Neural progenitor cell (in vitro differentiated cells): ENCODE results near the gene RPS6KA5. TPM values are rescaled to one million over a fixed set of nuclear protein-coding genes. Genes with fewer than 3 reads are reported as not detected.

Source experiments
- DNase-seq: peaks from one replicate; pipeline ENCODE4 v3.0.0-alpha.2; 2016; ENCODE audit warnings: low spot score
- H2AFZ ChIP-seq: fragments of 200-600 bp; sonication (generic); replicated peaks from 2 replicates; pipeline ENCODE4 v1.6.1; 2016; ENCODE audit warnings: antibody characterized with exemption
- H3F3A ChIP-seq: fragments of 200-600 bp; sonication (generic); 2 replicates; pipeline ENCODE4 v1.6.1; 2016; ENCODE audit warnings: antibody characterized with exemption, low read depth
- H3K27ac ChIP-seq: fragments of 200-600 bp; sonication (generic); 2 replicates; pipeline ENCODE4 v1.5.1; 2016; ENCODE audit warnings: mild to moderate bottlenecking
- H3K27me3 ChIP-seq: fragments of 200-600 bp; sonication (generic); 2 replicates; pipeline ENCODE4 v1.6.1; 2016; ENCODE audit warnings: mild to moderate bottlenecking, moderate library complexity
- H3K36me3 ChIP-seq: fragments of 200-600 bp; sonication (generic); 2 replicates; pipeline ENCODE4 v1.5.1; 2016
- H3K4me1 ChIP-seq: fragments of 200-600 bp; sonication (generic); 2 replicates; pipeline ENCODE4 v1.6.1; 2016; ENCODE audit warnings: mixed run types
- H3K4me2 ChIP-seq: fragments of 200-600 bp; sonication (generic); 2 replicates; pipeline ENCODE4 v1.6.1; 2016
- H3K4me3 ChIP-seq: fragments of 200-600 bp; sonication (generic); 2 replicates; pipeline ENCODE4 v1.5.1; 2016
- H3K79me2 ChIP-seq: fragments of 200-600 bp; sonication (generic); 2 replicates; pipeline ENCODE4 v1.6.1; 2016; ENCODE audit warnings: low read depth
- H3K9ac ChIP-seq: fragments of 200-600 bp; sonication (generic); 2 replicates; pipeline ENCODE4 v1.6.1; 2016
- H3K9me3 ChIP-seq: fragments of 200-600 bp; sonication (generic); 2 replicates; pipeline ENCODE4 v1.5.1; 2016; ENCODE audit warnings: low read depth
- H4K20me1 ChIP-seq: fragments of 200-600 bp; sonication (generic); 2 replicates; pipeline ENCODE4 v1.6.1; 2016; ENCODE audit warnings: low read depth
- H3K27ac Mint-ChIP-seq: 3 replicates; pipeline ENCODE4 v1.8.0; 2021; ENCODE audit warnings: mixed read lengths
- H3K27me3 Mint-ChIP-seq: 2 replicates; pipeline ENCODE4 v1.8.0; 2022; ENCODE audit warnings: low read depth, mild to moderate bottlenecking, inconsistent platforms, moderate library complexity, mixed read lengths; ENCODE audit not compliant: insufficient read depth
- H3K36me3 Mint-ChIP-seq: 3 replicates; pipeline ENCODE4 v1.8.0; 2021; ENCODE audit warnings: mixed read lengths
- H3K4me1 Mint-ChIP-seq: 3 replicates; pipeline ENCODE4 v1.8.0; 2021; ENCODE audit warnings: mixed read lengths
- H3K4me3 Mint-ChIP-seq: 3 replicates; pipeline ENCODE4 v1.8.0; 2021; ENCODE audit warnings: mild to moderate bottlenecking, moderate library complexity, mixed read lengths
- H3K9me3 Mint-ChIP-seq: 3 replicates; pipeline ENCODE4 v1.8.0; 2020; ENCODE audit warnings: mixed read lengths
- CTCF ChIP-seq: fragments of 200-600 bp; sonication (generic); IDR thresholded peaks from 2 replicates; pipeline ENCODE4 v1.5.1; 2017; ENCODE audit warnings: antibody characterized with exemption, mild to moderate bottlenecking
- EZH2 ChIP-seq: fragments of 200-600 bp; sonication (generic); IDR thresholded peaks from 2 replicates; pipeline ENCODE4 v1.6.1; 2017; ENCODE audit warnings: antibody characterized with exemption, mild to moderate bottlenecking, moderate library complexity
- EZH2phosphoT487 ChIP-seq: fragments of 200-600 bp; sonication (generic); IDR thresholded peaks from 2 replicates; pipeline ENCODE4 v1.6.1; 2017; ENCODE audit warnings: antibody characterized with exemption
- total RNA-seq: library from RNA; depleted of rRNA; stranded (reverse); fragments of >200 nt; gene quantifications from 2 replicates; pipeline ENCODE4 v1.2.3, GENCODE V29; 2015; ENCODE audit warnings: low replicate concordance

Gene RPS6KA5
- total RNA-seq, 1 donor from 2014 or later, result 8.3 TPM

GRCh38 chr14:90853116-90853515, 207.3 kb downstream of the RPS6KA5 start:
- Mint-ChIP-seq H3K9me3 (no peaks in the 10 kb centered on the region), H3K4me3 (no peak overlapping the region), H3K27ac (no peak overlapping the region), H3K27me3 (no peaks in the 10 kb centered on the region), H3K4me1 (peaks cover 8% of the 10 kb centered on the region), H3K36me3 (no peaks in the 10 kb centered on the region)
- H3K9me3 ChIP-seq, result no peaks in the 10 kb centered on the region
- H3K4me2 ChIP-seq, result no peak overlapping the region
- no peak for DNase-seq
- no peaks in the 10 kb centered on the region for H3K4me1 ChIP-seq
- TF ChIP-seq CTCF, result no peak
- TF ChIP-seq EZH2phosphoT487, result no peak
- TF ChIP-seq EZH2, result no peak
- no peaks in the 10 kb centered on the region for H3K79me2 ChIP-seq
- no peak overlapping the region for H3K27ac ChIP-seq
- H3K4me3 ChIP-seq, result no peak overlapping the region
- H3K27me3 ChIP-seq, result no peaks in the 10 kb centered on the region
- no peaks in the 10 kb centered on the region for H3K36me3 ChIP-seq
- H3F3A ChIP-seq, result no peaks in the 10 kb centered on the region
- no peak overlapping the region for H2AFZ ChIP-seq
- no peak overlapping the region for H3K9ac ChIP-seq
- no peaks in the 10 kb centered on the region for H4K20me1 ChIP-seq

GRCh38 chr14:90851327-90852036, 209.0 kb downstream of the RPS6KA5 start:
- no peaks in the 10 kb centered on the region for H3K4me1 ChIP-seq
- peaks cover 8% of the 10 kb centered on the region for H3K4me1 Mint-ChIP-seq
- H3K27ac ChIP-seq, result no peak overlapping the region
- no peaks in the 10 kb centered on the region for H3K9me3 ChIP-seq
- H3K36me3 Mint-ChIP-seq, result no peaks in the 10 kb centered on the region
- no peak overlapping the region for H3K4me2 ChIP-seq
- H2AFZ ChIP-seq, result no peak overlapping the region
- H3K36me3 ChIP-seq, result no peaks in the 10 kb centered on the region
- no peak overlapping the region for H3K27ac Mint-ChIP-seq
- TF ChIP-seq EZH2phosphoT487, result no peak
- TF ChIP-seq EZH2, result no peak
- TF ChIP-seq CTCF, result no peak
- no peaks in the 10 kb centered on the region for H3K9me3 Mint-ChIP-seq
- DNase-seq, result no peak
- H3K27me3 ChIP-seq, result no peaks in the 10 kb centered on the region
- no peak overlapping the region for H3K9ac ChIP-seq
- no peaks in the 10 kb centered on the region for H3F3A ChIP-seq
- H4K20me1 ChIP-seq, result no peaks in the 10 kb centered on the region
- H3K79me2 ChIP-seq, result no peaks in the 10 kb centered on the region
- no peak overlapping the region for H3K4me3 ChIP-seq
- H3K4me3 Mint-ChIP-seq, result no peak overlapping the region
- H3K27me3 Mint-ChIP-seq, result no peaks in the 10 kb centered on the region

GRCh38 chr14:90850487-90850886, 210.0 kb downstream of the RPS6KA5 start:
- no peaks in the 10 kb centered on the region for H4K20me1 ChIP-seq
- H3K4me3 ChIP-seq, result no peak overlapping the region
- no peaks in the 10 kb centered on the region for H3K79me2 ChIP-seq
- Mint-ChIP-seq H3K27ac (no peak overlapping the region), H3K36me3 (no peaks in the 10 kb centered on the region), H3K4me3 (no peak overlapping the region), H3K27me3 (no peaks in the 10 kb centered on the region), H3K9me3 (no peaks in the 10 kb centered on the region), H3K4me1 (peaks cover 8% of the 10 kb centered on the region)
- no peaks in the 10 kb centered on the region for H3K36me3 ChIP-seq
- H3K27ac ChIP-seq, result no peak overlapping the region
- H3K4me2 ChIP-seq, result no peak overlapping the region
- no peaks in the 10 kb centered on the region for H3K9me3 ChIP-seq
- no peak overlapping the region for H2AFZ ChIP-seq
- no peaks in the 10 kb centered on the region for H3F3A ChIP-seq
- no peaks in the 10 kb centered on the region for H3K4me1 ChIP-seq
- H3K9ac ChIP-seq, result no peak overlapping the region
- TF ChIP-seq EZH2, result no peak
- H3K27me3 ChIP-seq, result no peaks in the 10 kb centered on the region
- no peak for DNase-seq

- Histone ChIP-seq H3F3A (no peaks in the 10 kb centered on the region), H3K9ac (no peak overlapping the region), H2AFZ (no peak overlapping the region), H3K4me3 (no peak overlapping the region), H3K4me1 (no peaks in the 10 kb centered on the region), H3K27me3 (no peaks in the 10 kb centered on the region), H3K4me2 (no peak overlapping the region), H3K9me3 (no peaks in the 10 kb centered on the region), H3K27ac (no peak overlapping the region), H3K79me2 (no peaks in the 10 kb centered on the region), H3K36me3 (no peaks in the 10 kb centered on the region), H4K20me1 (no peaks in the 10 kb centered on the region)
- Mint-ChIP-seq H3K9me3 (no peaks in the 10 kb centered on the region), H3K4me3 (no peak overlapping the region), H3K4me1 (peaks cover 8% of the 10 kb centered on the region), H3K36me3 (no peaks in the 10 kb centered on the region), H3K27ac (no peak overlapping the region), H3K27me3 (no peaks in the 10 kb centered on the region)
- TF ChIP-seq EZH2phosphoT487 (no peak), EZH2 (no peak), CTCF (no peak)
- no peak for DNase-seq
Observed at GRCh38 chr14:90849787-90850444, 210.5 kb downstream of the RPS6KA5 start.
